ENCODE data around the gene CPEB4. TPM values are rescaled to one million over a fixed set of nuclear protein-coding genes. Genes with fewer than 3 reads are reported as not detected.

Gene CPEB4
- total RNA-seq, 1 experiment from 2014 or later, result 27.7 TPM

GRCh38 chr5:173911623-173912022 lies 23.5 kb downstream of the CPEB4 start:
- Histone ChIP-seq H3K4me1 (ENCODE audit: control insufficient read depth, insufficient read depth, low read length) (no peaks in the 10 kb centered on the region), H3K27ac (ENCODE audit: low read length) (no peak overlapping the region), H3K27me3 (ENCODE audit: control insufficient read depth, insufficient read depth, low read length) (no peaks in the 10 kb centered on the region), H3K4me3 (ENCODE audit: low read depth in 2 of 2, low read length in 2 of 2) (no peak overlapping the region), H3K9me3 (ENCODE audit: control insufficient read depth, insufficient read depth, low read depth, low read length) (no peaks in the 10 kb centered on the region), H3K36me3 (ENCODE audit: control insufficient read depth, insufficient read depth, low read length) (no peaks in the 10 kb centered on the region)
- no TSS peak for BruUV-seq (replicated peaks)
- no peak for ATAC-seq
- POLR2A ChIA-PET, result no interaction called here
- in situ Hi-C loops (cut with HindIII; ENCODE audit: low pct_unique_long_range_greater_than_20kb, low sequenced_read_pairs), result no loop called here
- intact Hi-C loops (cut with micrococcal nuclease; ENCODE audit: unreplicated experiment), result no loop called here
- DNase-seq (ENCODE audit: low read depth, low spot score), result no peak
- TF ChIP-seq, protein P1, sequence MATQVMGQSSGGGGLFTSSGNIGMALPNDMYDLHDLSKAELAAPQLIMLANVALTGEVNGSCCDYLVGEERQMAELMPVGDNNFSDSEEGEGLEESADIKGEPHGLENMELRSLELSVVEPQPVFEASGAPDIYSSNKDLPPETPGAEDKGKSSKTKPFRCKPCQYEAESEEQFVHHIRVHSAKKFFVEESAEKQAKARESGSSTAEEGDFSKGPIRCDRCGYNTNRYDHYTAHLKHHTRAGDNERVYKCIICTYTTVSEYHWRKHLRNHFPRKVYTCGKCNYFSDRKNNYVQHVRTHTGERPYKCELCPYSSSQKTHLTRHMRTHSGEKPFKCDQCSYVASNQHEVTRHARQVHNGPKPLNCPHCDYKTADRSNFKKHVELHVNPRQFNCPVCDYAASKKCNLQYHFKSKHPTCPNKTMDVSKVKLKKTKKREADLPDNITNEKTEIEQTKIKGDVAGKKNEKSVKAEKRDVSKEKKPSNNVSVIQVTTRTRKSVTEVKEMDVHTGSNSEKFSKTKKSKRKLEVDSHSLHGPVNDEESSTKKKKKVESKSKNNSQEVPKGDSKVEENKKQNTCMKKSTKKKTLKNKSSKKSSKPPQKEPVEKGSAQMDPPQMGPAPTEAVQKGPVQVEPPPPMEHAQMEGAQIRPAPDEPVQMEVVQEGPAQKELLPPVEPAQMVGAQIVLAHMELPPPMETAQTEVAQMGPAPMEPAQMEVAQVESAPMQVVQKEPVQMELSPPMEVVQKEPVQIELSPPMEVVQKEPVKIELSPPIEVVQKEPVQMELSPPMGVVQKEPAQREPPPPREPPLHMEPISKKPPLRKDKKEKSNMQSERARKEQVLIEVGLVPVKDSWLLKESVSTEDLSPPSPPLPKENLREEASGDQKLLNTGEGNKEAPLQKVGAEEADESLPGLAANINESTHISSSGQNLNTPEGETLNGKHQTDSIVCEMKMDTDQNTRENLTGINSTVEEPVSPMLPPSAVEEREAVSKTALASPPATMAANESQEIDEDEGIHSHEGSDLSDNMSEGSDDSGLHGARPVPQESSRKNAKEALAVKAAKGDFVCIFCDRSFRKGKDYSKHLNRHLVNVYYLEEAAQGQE (IDR thresholded peaks at IDR 0.05; ENCODE audit: insufficient read depth in 1 of 2, low read depth in 2 of 2, low read length in 1 of 2), result no peak
- TF ChIP-seq TCF7L2 (IDR thresholded peaks at IDR 0.05; ENCODE audit: low read depth, low read length) (no peak), SIN3A (IDR thresholded peaks at IDR 0.05; ENCODE audit: borderline replicate concordance, insufficient read depth, low read depth, low read length) (no peak), POLR2AphosphoS5 (IDR thresholded peaks at IDR 0.05; ENCODE audit: low read depth, low read length) (no peak)
- TF ChIP-seq, protein P2, sequence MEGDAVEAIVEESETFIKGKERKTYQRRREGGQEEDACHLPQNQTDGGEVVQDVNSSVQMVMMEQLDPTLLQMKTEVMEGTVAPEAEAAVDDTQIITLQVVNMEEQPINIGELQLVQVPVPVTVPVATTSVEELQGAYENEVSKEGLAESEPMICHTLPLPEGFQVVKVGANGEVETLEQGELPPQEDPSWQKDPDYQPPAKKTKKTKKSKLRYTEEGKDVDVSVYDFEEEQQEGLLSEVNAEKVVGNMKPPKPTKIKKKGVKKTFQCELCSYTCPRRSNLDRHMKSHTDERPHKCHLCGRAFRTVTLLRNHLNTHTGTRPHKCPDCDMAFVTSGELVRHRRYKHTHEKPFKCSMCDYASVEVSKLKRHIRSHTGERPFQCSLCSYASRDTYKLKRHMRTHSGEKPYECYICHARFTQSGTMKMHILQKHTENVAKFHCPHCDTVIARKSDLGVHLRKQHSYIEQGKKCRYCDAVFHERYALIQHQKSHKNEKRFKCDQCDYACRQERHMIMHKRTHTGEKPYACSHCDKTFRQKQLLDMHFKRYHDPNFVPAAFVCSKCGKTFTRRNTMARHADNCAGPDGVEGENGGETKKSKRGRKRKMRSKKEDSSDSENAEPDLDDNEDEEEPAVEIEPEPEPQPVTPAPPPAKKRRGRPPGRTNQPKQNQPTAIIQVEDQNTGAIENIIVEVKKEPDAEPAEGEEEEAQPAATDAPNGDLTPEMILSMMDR (IDR thresholded peaks at IDR 0.05), result no peak
- CTCF ChIA-PET, result interaction anchor here (0.6 kb wide), 1 partner anchor 145 kb away, joined by 3 read pairs; no protein-coding TSS in a partner anchor

DNA sequence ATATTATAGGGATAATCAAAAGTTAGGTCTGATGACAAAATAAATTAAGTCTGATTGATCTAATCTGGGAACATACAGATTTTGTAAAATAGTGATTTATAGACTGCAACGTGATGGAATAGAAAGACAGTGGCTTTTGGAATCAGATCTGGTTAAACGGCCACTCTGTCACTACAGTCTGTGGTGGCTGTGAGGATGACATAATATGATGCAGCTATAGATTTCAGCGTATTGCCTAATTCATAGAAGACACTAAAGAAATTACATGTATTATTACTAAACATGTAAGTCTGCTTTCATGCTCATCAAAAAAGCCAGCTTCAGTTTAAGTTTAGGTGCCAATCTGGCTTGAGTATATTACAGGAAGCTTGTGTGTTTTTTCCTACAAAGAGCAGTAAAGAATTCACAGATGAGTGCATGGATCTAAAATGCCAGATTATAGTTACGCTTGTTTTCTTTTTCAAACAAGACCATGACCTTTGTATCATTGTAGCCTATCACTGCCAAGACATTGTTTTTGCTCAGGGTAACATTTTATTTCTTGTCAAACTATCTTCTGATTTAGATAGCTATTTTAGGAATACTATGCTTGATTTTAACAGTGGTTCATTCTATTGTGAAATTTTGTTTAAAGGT lies 25.7 kb downstream of the CPEB4 start:
- TF ChIP-seq, protein P2 (IDR thresholded peaks at IDR 0.05), result no peak
- TF ChIP-seq SIN3A (IDR thresholded peaks at IDR 0.05; ENCODE audit: borderline replicate concordance, insufficient read depth, low read depth, low read length), result no peak
- no peak for TF ChIP-seq TCF7L2 (IDR thresholded peaks at IDR 0.05; ENCODE audit: low read depth, low read length)
- no peak for TF ChIP-seq POLR2AphosphoS5 (IDR thresholded peaks at IDR 0.05; ENCODE audit: low read depth, low read length)
- TF ChIP-seq, protein P1 (IDR thresholded peaks at IDR 0.05; ENCODE audit: insufficient read depth in 1 of 2, low read depth in 2 of 2, low read length in 1 of 2), result no peak
- BruUV-seq (replicated peaks), result no TSS peak
- DNase-seq (ENCODE audit: low read depth, low spot score), result no peak
- in situ Hi-C loops (cut with HindIII; ENCODE audit: low pct_unique_long_range_greater_than_20kb, low sequenced_read_pairs), result no loop called here
- ChIA-PET POLR2A (no interaction called here), CTCF (interaction anchor here (0.7 kb wide), 1 partner anchor 56 kb away, joined by 3 read pairs; no protein-coding TSS in a partner anchor)
- H3K27me3 ChIP-seq (ENCODE audit: control insufficient read depth, insufficient read depth, low read length), result no peaks in the 10 kb centered on the region
- no peaks in the 10 kb centered on the region for H3K36me3 ChIP-seq (ENCODE audit: control insufficient read depth, insufficient read depth, low read length)
- intact Hi-C loops (cut with micrococcal nuclease; ENCODE audit: unreplicated experiment), result no loop called here
- no peak overlapping the region for H3K4me3 ChIP-seq (ENCODE audit: low read depth in 2 of 2, low read length in 2 of 2)
- H3K27ac ChIP-seq (ENCODE audit: low read length), result no peak overlapping the region
- H3K9me3 ChIP-seq (ENCODE audit: control insufficient read depth, insufficient read depth, low read depth, low read length), result no peaks in the 10 kb centered on the region
- ATAC-seq, result no peak
- peaks cover 3% of the 10 kb centered on the region; the same call in 1 of the 2 replicates for H3K4me1 ChIP-seq (ENCODE audit: control insufficient read depth, insufficient read depth, low read length)

Data from Panc1 (cell line).